DOHH2 (cell line): Measurements from ENCODE around the gene ROCK2.

ENCODE experiments used
- H3F3A ChIP-seq: fragments of 200-600 bp; sonication (generic), shearing (Covaris generic); 2 replicates; pipeline ENCODE4 v1.6.0; 2016; ENCODE audit warnings: antibody characterized with exemption, mild to moderate bottlenecking; ENCODE audit not compliant: control insufficient read depth, insufficient read depth
- H3K27ac ChIP-seq: fragments of 200-600 bp; sonication (generic); 2 replicates; pipeline ENCODE4 v1.5.1; 2014; ENCODE audit warnings: low read depth, mild to moderate bottlenecking, low read length, moderate library complexity
- H3K27me3 ChIP-seq: fragments of 200-600 bp; sonication (generic); 2 replicates; pipeline ENCODE4 v1.6.1; 2014; ENCODE audit warnings: mild to moderate bottlenecking, low read length, mixed read lengths; ENCODE audit not compliant: control insufficient read depth
- H3K36me3 ChIP-seq: fragments of 200-600 bp; sonication (generic); 2 replicates; pipeline ENCODE4 v1.6.1; 2014; ENCODE audit warnings: mild to moderate bottlenecking, low read length, moderate library complexity, mixed read lengths; ENCODE audit not compliant: control insufficient read depth
- H3K4me1 ChIP-seq: fragments of 200-600 bp; sonication (generic); 2 replicates; pipeline ENCODE4 v1.6.1; 2014; ENCODE audit warnings: mild to moderate bottlenecking, low read length, mixed read lengths; ENCODE audit not compliant: control insufficient read depth
- H3K4me2 ChIP-seq: fragments of 200-600 bp; sonication (generic); 2 replicates; pipeline ENCODE4 v1.6.0; 2014; ENCODE audit warnings: mild to moderate bottlenecking, low read length, moderate library complexity
- H3K4me3 ChIP-seq: fragments of 200-600 bp; sonication (generic); 2 replicates; pipeline ENCODE4 v1.5.1; 2014; ENCODE audit warnings: mild to moderate bottlenecking, low read length, mixed read lengths
- H3K79me2 ChIP-seq: fragments of 200-600 bp; sonication (generic); 2 replicates; pipeline ENCODE4 v1.6.1; 2014; ENCODE audit warnings: mild to moderate bottlenecking, low read length, mixed read lengths; ENCODE audit not compliant: control insufficient read depth
- H3K9me2 ChIP-seq: fragments of 200-600 bp; sonication (generic); replicated peaks from 2 replicates; pipeline ENCODE4 v1.6.1; 2014; ENCODE audit warnings: mild to moderate bottlenecking, low read length, mixed read lengths; ENCODE audit not compliant: control insufficient read depth
- H3K9me3 ChIP-seq: fragments of 200-600 bp; sonication (generic); 2 replicates; pipeline ENCODE4 v1.6.1; 2014; ENCODE audit warnings: antibody characterized with exemption, low read length, mixed read lengths; ENCODE audit not compliant: control insufficient read depth, insufficient read depth
- H4K20me1 ChIP-seq: fragments of 200-600 bp; sonication (generic); 2 replicates; pipeline ENCODE4 v1.6.0; 2014; ENCODE audit warnings: low read depth, mild to moderate bottlenecking, antibody characterized with exemption, low read length, moderate library complexity; ENCODE audit not compliant: control insufficient read depth, insufficient read depth
- CTCF ChIP-seq: fragments of 200-600 bp; sonication (generic); IDR thresholded peaks from one replicate; pipeline ENCODE4 v1.5.1; 2014; ENCODE audit warnings: antibody characterized with exemption, mild to moderate bottlenecking, low read depth, low read length; ENCODE audit not compliant: poor library complexity, severe bottlenecking
- EZH2phosphoT487 ChIP-seq: fragments of 200-600 bp; sonication (generic); IDR thresholded peaks from 2 replicates; pipeline ENCODE4 v1.6.1; 2017; ENCODE audit warnings: borderline replicate concordance, mild to moderate bottlenecking, antibody characterized with exemption, low read length, moderate library complexity, mixed read lengths

Gene ROCK2

GRCh38 chr2:11355194-11356053 lies 11.0 kb upstream of the ROCK2 start:
- no peaks in the 10 kb centered on the region for H3K27me3 ChIP-seq
- H4K20me1 ChIP-seq, result no peaks in the 10 kb centered on the region
- no peaks in the 10 kb centered on the region for H3F3A ChIP-seq
- no peaks in the 10 kb centered on the region for H3K9me2 ChIP-seq
- H3K9me3 ChIP-seq, result no peaks in the 10 kb centered on the region
- H3K36me3 ChIP-seq, result no peaks in the 10 kb centered on the region
- H3K27ac ChIP-seq, result no peak overlapping the region
- no peak overlapping the region for H3K4me3 ChIP-seq
- no peak for TF ChIP-seq EZH2phosphoT487
- no peak for TF ChIP-seq CTCF
- H3K4me1 ChIP-seq, result no peaks in the 10 kb centered on the region
- H3K4me2 ChIP-seq, result no peak overlapping the region
- no peaks in the 10 kb centered on the region for H3K79me2 ChIP-seq

- H4K20me1 ChIP-seq, result no peaks in the 10 kb centered on the region
- H3K79me2 ChIP-seq, result no peaks in the 10 kb centered on the region
- TF ChIP-seq EZH2phosphoT487, result no peak
- no peak for TF ChIP-seq CTCF
- H3K4me1 ChIP-seq, result no peaks in the 10 kb centered on the region
- H3K4me2 ChIP-seq, result no peak overlapping the region
- no peaks in the 10 kb centered on the region for H3K27me3 ChIP-seq
- H3K36me3 ChIP-seq, result no peaks in the 10 kb centered on the region
- no peaks in the 10 kb centered on the region for H3K9me3 ChIP-seq
- no peaks in the 10 kb centered on the region for H3F3A ChIP-seq
- H3K9me2 ChIP-seq, result no peaks in the 10 kb centered on the region
- no peak overlapping the region for H3K27ac ChIP-seq
- H3K4me3 ChIP-seq, result no peak overlapping the region
Observed at GRCh38 chr2:11354363-11355154, 10.1 kb upstream of the ROCK2 start.

DNA sequence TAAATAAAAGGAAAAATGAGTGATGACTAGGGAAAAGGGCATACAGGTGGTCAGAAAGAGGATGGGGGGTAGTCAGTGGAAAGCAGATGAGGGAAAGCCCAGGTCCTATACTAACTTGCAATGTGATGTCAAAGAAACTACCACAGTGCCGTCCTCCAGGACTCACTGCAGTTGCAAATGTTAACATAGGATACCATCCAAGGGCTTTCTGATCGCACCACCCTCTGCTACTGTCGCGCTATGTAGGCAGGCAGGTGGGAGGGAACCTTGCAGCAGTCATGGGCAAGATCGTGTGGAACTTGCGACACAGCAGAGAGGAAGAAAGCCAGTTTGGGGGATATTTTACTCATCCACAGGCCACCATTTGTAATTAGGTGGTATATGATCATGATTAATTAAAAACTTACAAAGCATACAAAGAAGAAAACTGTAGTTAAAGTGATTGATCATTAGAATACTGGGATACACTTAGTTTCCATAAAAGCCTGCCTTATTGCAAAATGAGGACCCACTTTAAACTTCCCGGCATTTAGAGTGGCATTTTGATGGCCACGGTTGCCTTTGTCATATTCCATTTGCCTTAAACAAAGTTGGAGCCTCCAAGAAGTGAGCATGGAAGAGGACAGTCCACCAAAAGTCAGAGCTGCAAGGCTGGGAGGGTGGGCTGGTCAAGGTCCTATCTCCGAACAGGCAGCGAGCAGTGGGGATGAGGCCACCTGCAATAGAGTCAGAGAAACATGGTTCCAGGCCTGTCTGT lies 8.5 kb upstream of the ROCK2 start:
- Histone ChIP-seq H3K27ac (no peak overlapping the region), H3K4me1 (no peaks in the 10 kb centered on the region)
- TF ChIP-seq CTCF (no peak), EZH2phosphoT487 (no peak)

More for the DNA sequence above, 8.5 kb upstream of the ROCK2 start:
- Histone ChIP-seq H3K79me2 (no peaks in the 10 kb centered on the region), H3K9me3 (no peaks in the 10 kb centered on the region), H3K4me3 (no peak overlapping the region), H3K36me3 (no peaks in the 10 kb centered on the region), H4K20me1 (no peaks in the 10 kb centered on the region), H3K9me2 (no peaks in the 10 kb centered on the region), H3K4me2 (no peak overlapping the region), H3F3A (no peaks in the 10 kb centered on the region), H3K27me3 (no peaks in the 10 kb centered on the region)
